Large intestine (tissue), 3 donors: ENCODE measurements around the gene CACNA1C. TPM values are rescaled to one million over a fixed set of nuclear protein-coding genes. Genes with fewer than 3 reads are reported as not detected.

ENCODE experiments used
- DNase-seq, 2 donors: peaks; one replicate each; pipeline versions ENCODE4 v3.0.0 to v3.0.0-alpha.2; 2013
- H3K27ac ChIP-seq: one replicate; pipeline ENCODE4 v1.5.1; 2013; ENCODE audit warnings: low read length
- H3K27me3 ChIP-seq: 2 replicates; pipeline ENCODE4 v1.6.1; 2013; ENCODE audit warnings: low read length; ENCODE audit not compliant: control insufficient read depth, insufficient read depth
- H3K36me3 ChIP-seq: 2 replicates; pipeline ENCODE4 v1.6.1; 2013; ENCODE audit warnings: low read length; ENCODE audit not compliant: control insufficient read depth, insufficient read depth
- H3K4me1 ChIP-seq: one replicate; pipeline ENCODE4 v1.6.1; 2013; ENCODE audit warnings: low read length; ENCODE audit not compliant: control insufficient read depth, insufficient read depth
- H3K4me3 ChIP-seq: one replicate; pipeline ENCODE4 v1.5.1; 2013; ENCODE audit warnings: low read length
- H3K9me3 ChIP-seq: one replicate; pipeline ENCODE4 v1.6.1; 2013; ENCODE audit warnings: mild to moderate bottlenecking, low read depth, low read length, moderate library complexity; ENCODE audit not compliant: control insufficient read depth
- WGBS: methylation state at CpG from one replicate; pipeline ENCODE4 v1.1.5; 2013; ENCODE audit warnings: low lambda C conversion rate; ENCODE audit not compliant: insufficient coverage; 5-methylcytosine and 5-hydroxymethylcytosine counted together
- polyA plus RNA-seq: library from polyadenylated mRNA; unstranded; fragments of 120-200 nt; gene quantifications from one replicate; pipeline ENCODE4 v1.2.1, GENCODE V29; 2013

The CACNA1C gene
- polyA plus RNA-seq, 1 donor, result 5.9 TPM

GRCh38 chr12:2263901-2264300 lies 211.1 kb downstream of the CACNA1C start:
- Histone ChIP-seq H3K9me3 (no peaks in the 10 kb centered on the region), H3K27ac (no peak overlapping the region)

GRCh38 chr12:2264651-2265232 lies 212.0 kb downstream of the CACNA1C start:
- DNase-seq, result no peak
- Histone ChIP-seq H3K9me3 (no peaks in the 10 kb centered on the region), H3K4me1 (peaks cover 26% of the 10 kb centered on the region), H3K27me3 (no peaks in the 10 kb centered on the region), H3K27ac (no peak overlapping the region), H3K36me3 (no peaks in the 10 kb centered on the region), H3K4me3 (no peak overlapping the region)
- WGBS, result no CpG with 5 or more reads among the region's 6 CpGs

More at GRCh38 chr12:2263901-2264300, 211.1 kb downstream of the CACNA1C start:
- H3K4me3 ChIP-seq, result no peak overlapping the region
- WGBS, result no CpG with 5 or more reads among the region's 4 CpGs
- DNase-seq, result no peak
- no peaks in the 10 kb centered on the region for H3K36me3 ChIP-seq
- H3K27me3 ChIP-seq, result no peaks in the 10 kb centered on the region
- H3K4me1 ChIP-seq, result peaks cover 26% of the 10 kb centered on the region

GRCh38 chr12:2265461-2266167 lies 212.8 kb downstream of the CACNA1C start:
- no peak for DNase-seq
- no peak overlapping the region for H3K27ac ChIP-seq
- no CpG with 5 or more reads among the region's 9 CpGs for WGBS
- no peaks in the 10 kb centered on the region for H3K36me3 ChIP-seq
- H3K27me3 ChIP-seq, result no peaks in the 10 kb centered on the region
- H3K4me1 ChIP-seq, result peaks cover 22% of the 10 kb centered on the region
- H3K9me3 ChIP-seq, result no peaks in the 10 kb centered on the region
- no peak overlapping the region for H3K4me3 ChIP-seq

GRCh38 chr12:2266666-2267620 lies 214.2 kb downstream of the CACNA1C start:
- Histone ChIP-seq H3K27me3 (no peaks in the 10 kb centered on the region), H3K36me3 (no peaks in the 10 kb centered on the region), H3K27ac (peak overlapping the region; percentile 55), H3K4me3 (no peak overlapping the region), H3K4me1 (peaks cover 22% of the 10 kb centered on the region), H3K9me3 (no peaks in the 10 kb centered on the region)
- peak; percentile 85 to 95 for DNase-seq
- 100% methylated on average over 1 of the region's 13 CpGs for WGBS

- no peak overlapping the region for H3K4me3 ChIP-seq
- peaks cover 22% of the 10 kb centered on the region for H3K4me1 ChIP-seq
- H3K27me3 ChIP-seq, result no peaks in the 10 kb centered on the region
- no peaks in the 10 kb centered on the region for H3K36me3 ChIP-seq
- peak in 1 of 2 donors; percentile 18 for DNase-seq
- 14% methylated on average over 1 of the region's 13 CpGs for WGBS
- peak overlapping the region; percentile 55 for H3K27ac ChIP-seq
- no peaks in the 10 kb centered on the region for H3K9me3 ChIP-seq
Measured at GRCh38 chr12:2267703-2268470, 215.1 kb downstream of the CACNA1C start.

GRCh38 chr12:2268471-2269286 lies 215.9 kb downstream of the CACNA1C start:
- Histone ChIP-seq H3K4me1 (peaks cover 23% of the 10 kb centered on the region), H3K4me3 (no peak overlapping the region), H3K36me3 (no peaks in the 10 kb centered on the region), H3K9me3 (no peaks in the 10 kb centered on the region), H3K27ac (no peak overlapping the region), H3K27me3 (no peaks in the 10 kb centered on the region)
- WGBS, result no CpG with 5 or more reads among the region's 18 CpGs
- no peak for DNase-seq

- Histone ChIP-seq H3K27ac (no peak overlapping the region), H3K27me3 (no peaks in the 10 kb centered on the region), H3K9me3 (no peaks in the 10 kb centered on the region), H3K4me3 (no peak overlapping the region), H3K4me1 (peaks cover 33% of the 10 kb centered on the region), H3K36me3 (no peaks in the 10 kb centered on the region)
- no CpG with 5 or more reads among the region's 6 CpGs for WGBS
- no peak for DNase-seq
Measured at GRCh38 chr12:2270846-2271245, 218.1 kb downstream of the CACNA1C start.

GRCh38 chr12:2271961-2272360 lies 219.2 kb downstream of the CACNA1C start:
- Histone ChIP-seq H3K27ac (no peak overlapping the region), H3K36me3 (no peaks in the 10 kb centered on the region), H3K4me3 (no peak overlapping the region), H3K4me1 (peaks cover 25% of the 10 kb centered on the region), H3K27me3 (no peaks in the 10 kb centered on the region), H3K9me3 (no peaks in the 10 kb centered on the region)
- 80% methylated on average over 1 of the region's 4 CpGs for WGBS
- DNase-seq, result no peak

GRCh38 chr12:2273288-2273687 lies 220.5 kb downstream of the CACNA1C start:
- H3K9me3 ChIP-seq, result no peaks in the 10 kb centered on the region
- H3K36me3 ChIP-seq, result no peaks in the 10 kb centered on the region
- H3K27me3 ChIP-seq, result no peaks in the 10 kb centered on the region
- no peak for DNase-seq
- peaks cover 14% of the 10 kb centered on the region for H3K4me1 ChIP-seq
- WGBS, result no CpG with 5 or more reads among the region's 4 CpGs
- H3K27ac ChIP-seq, result no peak overlapping the region
- no peak overlapping the region for H3K4me3 ChIP-seq
